Hepatocyte (in vitro differentiated cells): ENCODE data around the gene CSRP2. TPM values are rescaled to one million over a fixed set of nuclear protein-coding genes. Genes with fewer than 3 reads are reported as not detected.

Experiments
- DNase-seq: peaks from one replicate; pipeline ENCODE4 v3.0.0-alpha.2; 2016; ENCODE audit warnings: low spot score
- H2AFZ ChIP-seq: fragments of 200-600 bp; sonication (generic); 2 replicates; pipeline ENCODE4 v1.6.0; 2016; ENCODE audit warnings: antibody characterized with exemption, mild to moderate bottlenecking
- H3K27ac ChIP-seq: fragments of 200-600 bp; sonication (generic); 2 replicates; pipeline ENCODE4 v1.5.1; 2016; ENCODE audit warnings: mild to moderate bottlenecking
- H3K27me3 ChIP-seq: fragments of 200-600 bp; sonication (generic); 2 replicates; pipeline ENCODE4 v1.6.1; 2016
- H3K36me3 ChIP-seq: fragments of 200-600 bp; sonication (generic); replicated peaks from 2 replicates; pipeline ENCODE4 v1.5.1; 2016; ENCODE audit warnings: low read depth; ENCODE audit not compliant: insufficient read depth
- H3K4me1 ChIP-seq: fragments of 200-600 bp; sonication (generic); 2 replicates; pipeline ENCODE4 v1.5.1; 2016; ENCODE audit warnings: mild to moderate bottlenecking, moderate library complexity; ENCODE audit not compliant: insufficient read depth
- H3K4me2 ChIP-seq: fragments of 200-600 bp; sonication (generic); 2 replicates; pipeline ENCODE4 v1.6.0; 2016
- H3K4me3 ChIP-seq: fragments of 200-600 bp; sonication (generic); 2 replicates; pipeline ENCODE4 v1.5.1; 2016; ENCODE audit warnings: mild to moderate bottlenecking
- H3K79me2 ChIP-seq: fragments of 200-600 bp; sonication (generic); 2 replicates; pipeline ENCODE4 v1.6.0; 2017; ENCODE audit warnings: mild to moderate bottlenecking
- H3K9me2 ChIP-seq: fragments of 200-600 bp; sonication (generic); replicated peaks from 2 replicates; pipeline ENCODE4 v1.6.0; 2017; ENCODE audit warnings: mild to moderate bottlenecking; ENCODE audit not compliant: insufficient read depth
- H3K9me3 ChIP-seq: fragments of 200-600 bp; sonication (generic); 2 replicates; pipeline ENCODE4 v1.5.1; 2016; ENCODE audit warnings: low read depth, mild to moderate bottlenecking
- H4K20me1 ChIP-seq: fragments of 200-600 bp; sonication (generic); 2 replicates; pipeline ENCODE4 v1.6.0; 2016; ENCODE audit warnings: mild to moderate bottlenecking; ENCODE audit not compliant: insufficient read depth, poor library complexity, severe bottlenecking
- EZH2 ChIP-seq: fragments of 200-600 bp; sonication (generic); IDR thresholded peaks from 2 replicates; pipeline ENCODE4 v1.6.1; 2016; ENCODE audit warnings: antibody characterized with exemption, mild to moderate bottlenecking, borderline replicate concordance
- EZH2phosphoT487 ChIP-seq: fragments of 200-600 bp; sonication (generic); IDR thresholded peaks from one replicate; pipeline ENCODE4 v1.6.1; 2018; ENCODE audit warnings: antibody characterized with exemption, mild to moderate bottlenecking, low read depth, moderate library complexity; ENCODE audit not compliant: unreplicated experiment, severe bottlenecking
- WGBS: methylation state at CpG from one replicate; pipeline ENCODE4 v1.1.6; 2016; ENCODE audit warnings: low lambda C conversion rate; ENCODE audit errors: missing lambda C conversion rate; 5-methylcytosine and 5-hydroxymethylcytosine counted together
- polyA plus RNA-seq: library from polyadenylated mRNA; unstranded; fragments of >200 nt; fragmentation: Nextera tagmentation; extraction: Ambion mirVana; gene quantifications from 2 replicates; pipeline ENCODE4 v1.2.1, GENCODE V29; 2016
- total RNA-seq: library from RNA; depleted of rRNA; stranded (reverse); fragments of >200 nt; gene quantifications from 2 replicates; pipeline ENCODE4 v1.2.3, GENCODE V29; 2014
- TF ChIP-seq, protein P1 (sequence below): fragments of 200-600 bp; sonication (generic); IDR thresholded peaks from 2 replicates; pipeline ENCODE4 v1.5.1; 2016; ENCODE audit warnings: antibody characterized with exemption, mild to moderate bottlenecking; ENCODE audit not compliant: poor library complexity

The CSRP2 gene
- total and polyA plus RNA-seq, 2 experiments from 2014 or later = 92.1 to 110 TPM

DNA sequence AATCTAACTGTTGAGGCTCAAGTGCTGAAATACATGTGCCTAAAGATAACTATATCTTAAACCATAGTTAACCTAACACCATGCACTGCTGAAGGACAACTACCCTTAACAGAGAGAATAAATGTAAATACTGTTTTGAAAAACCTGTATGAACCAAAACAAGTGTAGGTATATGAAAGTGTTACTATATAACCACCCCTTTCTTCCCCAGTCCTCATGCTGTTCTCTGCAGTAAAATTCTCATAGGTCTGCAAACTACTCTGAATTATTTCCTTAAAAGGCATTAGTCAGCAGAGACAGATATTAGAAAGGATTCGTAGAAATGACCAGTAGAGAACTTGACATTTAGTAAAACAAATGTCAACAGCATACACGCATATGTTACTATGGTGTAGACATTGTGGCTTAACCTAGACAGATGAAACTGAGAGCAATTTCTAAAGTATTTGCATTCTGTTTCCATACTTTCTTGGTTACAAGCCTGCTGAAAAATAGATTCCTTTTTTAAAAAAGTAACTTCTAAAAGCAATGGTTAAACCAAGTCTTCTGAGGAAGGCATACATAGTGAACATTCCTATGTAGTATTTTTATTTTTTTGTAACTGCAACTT is 13.9 kb downstream of the CSRP2 start:
- 65% methylated on average over 2 of the region's 2 CpGs for WGBS
- no peaks in the 10 kb centered on the region for H3K36me3 ChIP-seq
- TF ChIP-seq EZH2 (no peak), EZH2phosphoT487 (no peak)
- TF ChIP-seq, protein P1, sequence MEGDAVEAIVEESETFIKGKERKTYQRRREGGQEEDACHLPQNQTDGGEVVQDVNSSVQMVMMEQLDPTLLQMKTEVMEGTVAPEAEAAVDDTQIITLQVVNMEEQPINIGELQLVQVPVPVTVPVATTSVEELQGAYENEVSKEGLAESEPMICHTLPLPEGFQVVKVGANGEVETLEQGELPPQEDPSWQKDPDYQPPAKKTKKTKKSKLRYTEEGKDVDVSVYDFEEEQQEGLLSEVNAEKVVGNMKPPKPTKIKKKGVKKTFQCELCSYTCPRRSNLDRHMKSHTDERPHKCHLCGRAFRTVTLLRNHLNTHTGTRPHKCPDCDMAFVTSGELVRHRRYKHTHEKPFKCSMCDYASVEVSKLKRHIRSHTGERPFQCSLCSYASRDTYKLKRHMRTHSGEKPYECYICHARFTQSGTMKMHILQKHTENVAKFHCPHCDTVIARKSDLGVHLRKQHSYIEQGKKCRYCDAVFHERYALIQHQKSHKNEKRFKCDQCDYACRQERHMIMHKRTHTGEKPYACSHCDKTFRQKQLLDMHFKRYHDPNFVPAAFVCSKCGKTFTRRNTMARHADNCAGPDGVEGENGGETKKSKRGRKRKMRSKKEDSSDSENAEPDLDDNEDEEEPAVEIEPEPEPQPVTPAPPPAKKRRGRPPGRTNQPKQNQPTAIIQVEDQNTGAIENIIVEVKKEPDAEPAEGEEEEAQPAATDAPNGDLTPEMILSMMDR = no peak

DNA sequence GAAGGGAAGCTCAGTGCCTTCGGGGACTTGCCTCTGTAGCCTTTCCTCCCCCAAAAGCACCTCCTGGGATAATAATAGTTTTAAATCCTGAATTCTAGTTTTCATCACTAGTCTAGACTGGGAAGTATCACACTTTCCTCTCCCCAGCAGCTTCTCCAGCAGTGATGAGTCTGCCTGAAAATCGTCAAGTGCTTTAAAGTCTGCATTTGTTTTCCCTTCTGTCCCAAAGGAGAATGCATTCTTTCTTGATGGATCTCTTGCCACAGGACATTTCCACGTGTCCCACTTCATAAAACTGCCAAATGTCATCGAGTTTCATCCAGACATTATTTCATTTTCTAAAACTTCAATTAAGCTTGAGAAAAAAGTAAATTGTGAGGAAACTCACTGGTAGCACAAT is 15.0 kb downstream of the CSRP2 start:
- peaks cover 9% of the 10 kb centered on the region for H3K4me1 ChIP-seq
- H3K9me2 ChIP-seq = no peaks in the 10 kb centered on the region
- WGBS = 36% methylated on average over 4 of the region's 4 CpGs
- H4K20me1 ChIP-seq = no peaks in the 10 kb centered on the region
- no peaks in the 10 kb centered on the region for H3K36me3 ChIP-seq
- H3K4me2 ChIP-seq = peak overlapping the region; percentile 31
- no peaks in the 10 kb centered on the region for H3K27me3 ChIP-seq
- TF ChIP-seq EZH2phosphoT487 = no peak
- no peak for TF ChIP-seq EZH2
- TF ChIP-seq, protein P1 = no peak
- no peak for DNase-seq
- H2AFZ ChIP-seq = no peak overlapping the region
- no peaks in the 10 kb centered on the region for H3K9me3 ChIP-seq
- H3K27ac ChIP-seq = peak overlapping the region; percentile 62
- H3K4me3 ChIP-seq = no peak overlapping the region
- peaks cover 16% of the 10 kb centered on the region for H3K79me2 ChIP-seq

More for the DNA sequence above, 13.9 kb downstream of the CSRP2 start:
- no peak for DNase-seq
- no peaks in the 10 kb centered on the region for H3K9me2 ChIP-seq
- no peaks in the 10 kb centered on the region for H3K9me3 ChIP-seq
- peaks cover 14% of the 10 kb centered on the region for H3K4me1 ChIP-seq
- H3K27me3 ChIP-seq = no peaks in the 10 kb centered on the region
- no peak overlapping the region for H3K4me3 ChIP-seq
- no peak overlapping the region for H2AFZ ChIP-seq
- H3K4me2 ChIP-seq = no peak overlapping the region
- peak overlapping the region; percentile 62 for H3K27ac ChIP-seq
- no peaks in the 10 kb centered on the region for H4K20me1 ChIP-seq
- peaks cover 16% of the 10 kb centered on the region for H3K79me2 ChIP-seq

DNA sequence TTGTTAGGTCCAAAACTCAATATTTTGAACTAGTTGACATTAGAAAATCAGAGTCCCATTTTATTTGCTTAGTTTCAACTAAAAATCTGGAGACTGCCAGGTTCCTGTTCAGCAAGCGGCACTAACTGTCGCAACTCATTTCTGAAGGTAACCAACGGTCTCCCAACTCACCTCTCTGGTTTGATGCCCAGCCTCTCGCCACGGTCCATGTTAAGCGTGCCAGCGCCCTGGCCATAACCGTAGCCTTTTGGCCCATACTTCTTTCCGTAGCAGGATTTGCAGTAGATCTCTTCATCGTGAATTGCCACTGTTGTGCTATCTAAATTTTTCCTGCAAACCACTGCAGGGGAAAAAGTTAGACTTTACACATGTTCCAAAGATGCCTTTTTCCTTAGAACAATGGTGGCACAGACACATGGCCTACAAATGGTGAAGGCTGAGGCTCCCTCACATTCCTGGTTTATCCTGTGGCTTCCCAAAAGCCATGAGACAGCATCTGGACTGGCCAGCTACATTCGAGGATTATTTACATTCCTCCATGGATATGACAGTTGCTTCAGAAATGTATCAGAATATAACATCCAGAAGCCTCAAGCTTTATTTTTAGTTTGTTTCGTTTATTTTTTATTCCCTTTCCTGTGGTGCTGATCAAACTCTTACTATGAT is 15.7 kb downstream of the CSRP2 start:
- no peaks in the 10 kb centered on the region for H3K9me2 ChIP-seq
- no peaks in the 10 kb centered on the region for H3K36me3 ChIP-seq
- H3K79me2 ChIP-seq = peaks cover 12% of the 10 kb centered on the region
- no peaks in the 10 kb centered on the region for H4K20me1 ChIP-seq
- no peak overlapping the region for H2AFZ ChIP-seq
- 86% methylated on average over 12 of the region's 12 CpGs for WGBS
- H3K4me2 ChIP-seq = peak overlapping the region; percentile 31
- H3K9me3 ChIP-seq = no peaks in the 10 kb centered on the region
- peak overlapping the region; percentile 62 for H3K27ac ChIP-seq
- TF ChIP-seq, protein P1 = no peak
- TF ChIP-seq EZH2 (no peak), EZH2phosphoT487 (no peak)
- DNase-seq = no peak
- H3K4me1 ChIP-seq = peaks cover 9% of the 10 kb centered on the region
- H3K4me3 ChIP-seq = no peak overlapping the region
- H3K27me3 ChIP-seq = no peaks in the 10 kb centered on the region
